OCI-LY1 (cell line): ENCODE results near the gene RNF141.

ENCODE experiments used
- H2AFZ ChIP-seq: fragments of 200-600 bp; sonication (generic), shearing (Covaris generic); 2 replicates; pipeline ENCODE4 v1.6.0; 2014; ENCODE audit warnings: antibody characterized with exemption, mild to moderate bottlenecking, low read length
- H3F3A ChIP-seq: fragments of 200-600 bp; sonication (generic), shearing (Covaris generic); 2 replicates; pipeline ENCODE4 v1.6.0; 2014; ENCODE audit warnings: mild to moderate bottlenecking, antibody characterized with exemption, low read length, moderate library complexity; ENCODE audit not compliant: insufficient read depth
- H3K27ac ChIP-seq: fragments of 200-600 bp; sonication (generic); 2 replicates; pipeline ENCODE4 v1.5.1; 2014; ENCODE audit warnings: low read length, mixed run types, mild to moderate bottlenecking, low read depth; ENCODE audit not compliant: poor library complexity, severe bottlenecking
- H3K27me3 ChIP-seq: fragments of 200-600 bp; sonication (generic); 2 replicates; pipeline ENCODE4 v1.6.0; 2014; ENCODE audit warnings: antibody characterized with exemption, mild to moderate bottlenecking, low read length, moderate library complexity; ENCODE audit not compliant: insufficient read depth
- H3K36me3 ChIP-seq: fragments of 200-600 bp; sonication (generic); 2 replicates; pipeline ENCODE4 v1.6.1; 2014; ENCODE audit warnings: mild to moderate bottlenecking, antibody characterized with exemption, low read length, moderate library complexity, mixed read lengths; ENCODE audit not compliant: insufficient read depth
- H3K4me1 ChIP-seq: fragments of 200-600 bp; sonication (generic); 2 replicates; pipeline ENCODE4 v1.5.1; 2014; ENCODE audit warnings: mild to moderate bottlenecking, low read length, moderate library complexity; ENCODE audit not compliant: insufficient read depth, severe bottlenecking
- H3K4me2 ChIP-seq: fragments of 200-600 bp; sonication (generic), shearing (Covaris generic); 2 replicates; pipeline ENCODE4 v1.6.1; 2014; ENCODE audit warnings: low read length
- H3K4me3 ChIP-seq: fragments of 200-600 bp; sonication (generic); 2 replicates; pipeline ENCODE4 v1.5.1; 2014; ENCODE audit warnings: low read length, low read depth, mild to moderate bottlenecking, mixed read lengths; ENCODE audit not compliant: poor library complexity, severe bottlenecking
- H3K79me2 ChIP-seq: fragments of 200-600 bp; shearing (Covaris generic); 2 replicates; pipeline ENCODE4 v1.6.1; 2016; ENCODE audit warnings: mixed run types, low read length, mixed read lengths; ENCODE audit not compliant: insufficient read depth
- H3K9ac ChIP-seq: fragments of 200-600 bp; sonication (generic), shearing (Covaris generic); 2 replicates; pipeline ENCODE4 v1.6.1; 2014; ENCODE audit warnings: mild to moderate bottlenecking, low read length, mixed read lengths
- H3K9me2 ChIP-seq: fragments of 200-600 bp; sonication (generic), shearing (Covaris generic); 2 replicates; pipeline ENCODE4 v1.6.1; 2014; ENCODE audit warnings: low read depth, mild to moderate bottlenecking, low read length, mixed read lengths
- H3K9me3 ChIP-seq: fragments of 200-600 bp; shearing (Covaris generic); 2 replicates; pipeline ENCODE4 v1.6.1; 2014; ENCODE audit warnings: low read length, mixed read lengths
- H4K20me1 ChIP-seq: fragments of 200-600 bp; sonication (generic), shearing (Covaris generic); 2 replicates; pipeline ENCODE4 v1.6.0; 2016; ENCODE audit warnings: mild to moderate bottlenecking, low read length; ENCODE audit not compliant: insufficient read depth
- EZH2 ChIP-seq: fragments of 200-600 bp; sonication (generic), shearing (Covaris generic); IDR thresholded peaks from 2 replicates; pipeline ENCODE4 v1.8.0; 2017; ENCODE audit warnings: borderline replicate concordance, mixed run types, mild to moderate bottlenecking, antibody characterized with exemption, low read length, moderate library complexity, mixed read lengths
- TF ChIP-seq, protein P1 (sequence below): fragments of 200-600 bp; sonication (generic), shearing (Covaris generic); IDR thresholded peaks from 2 replicates; pipeline ENCODE4 v1.5.1; 2017; ENCODE audit warnings: mild to moderate bottlenecking, antibody characterized with exemption, low read length, moderate library complexity, mixed read lengths

The RNF141 gene

DNA sequence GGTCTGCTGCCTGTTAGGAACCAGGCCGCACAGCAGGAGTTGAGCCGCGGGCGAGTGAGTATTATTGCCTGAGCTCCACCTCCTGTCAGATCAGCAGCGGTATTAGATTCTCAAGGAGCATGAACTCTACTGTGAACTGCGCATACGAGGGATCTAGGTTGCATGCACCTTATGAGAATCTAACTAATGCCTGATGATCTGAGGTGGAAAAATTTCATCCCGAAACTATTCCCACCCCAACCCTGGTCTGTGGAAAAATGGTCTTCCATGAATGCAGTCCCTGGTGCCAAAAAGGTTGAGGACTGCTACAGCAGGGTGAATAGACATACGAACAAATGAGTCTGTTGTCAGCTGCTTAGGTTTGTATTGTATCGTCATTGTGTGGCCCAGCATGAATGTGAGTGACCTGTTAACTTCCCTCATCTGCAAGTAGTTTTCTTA lies 29.8 kb downstream of the RNF141 start:
- TF ChIP-seq EZH2, result no peak
- TF ChIP-seq, protein P1, sequence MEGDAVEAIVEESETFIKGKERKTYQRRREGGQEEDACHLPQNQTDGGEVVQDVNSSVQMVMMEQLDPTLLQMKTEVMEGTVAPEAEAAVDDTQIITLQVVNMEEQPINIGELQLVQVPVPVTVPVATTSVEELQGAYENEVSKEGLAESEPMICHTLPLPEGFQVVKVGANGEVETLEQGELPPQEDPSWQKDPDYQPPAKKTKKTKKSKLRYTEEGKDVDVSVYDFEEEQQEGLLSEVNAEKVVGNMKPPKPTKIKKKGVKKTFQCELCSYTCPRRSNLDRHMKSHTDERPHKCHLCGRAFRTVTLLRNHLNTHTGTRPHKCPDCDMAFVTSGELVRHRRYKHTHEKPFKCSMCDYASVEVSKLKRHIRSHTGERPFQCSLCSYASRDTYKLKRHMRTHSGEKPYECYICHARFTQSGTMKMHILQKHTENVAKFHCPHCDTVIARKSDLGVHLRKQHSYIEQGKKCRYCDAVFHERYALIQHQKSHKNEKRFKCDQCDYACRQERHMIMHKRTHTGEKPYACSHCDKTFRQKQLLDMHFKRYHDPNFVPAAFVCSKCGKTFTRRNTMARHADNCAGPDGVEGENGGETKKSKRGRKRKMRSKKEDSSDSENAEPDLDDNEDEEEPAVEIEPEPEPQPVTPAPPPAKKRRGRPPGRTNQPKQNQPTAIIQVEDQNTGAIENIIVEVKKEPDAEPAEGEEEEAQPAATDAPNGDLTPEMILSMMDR, result no peak
- no peak overlapping the region for H3K4me2 ChIP-seq

DNA sequence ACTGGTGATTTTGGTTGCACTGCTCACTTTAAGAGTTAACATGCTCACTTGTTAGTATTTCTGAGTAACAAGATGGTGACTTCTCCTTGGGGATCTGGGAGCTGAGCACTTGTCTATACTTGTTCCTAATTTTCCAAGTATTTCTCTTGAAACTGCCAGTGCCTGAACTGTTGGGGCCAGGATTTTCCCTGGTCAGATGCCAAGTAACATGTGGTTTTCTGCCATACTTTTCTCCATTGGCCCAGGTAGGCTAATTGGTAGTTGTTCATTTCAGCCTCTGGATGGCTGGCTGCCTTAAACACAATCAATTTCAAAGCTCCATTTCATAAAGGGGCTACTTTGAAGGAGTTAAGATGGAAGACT lies 35.0 kb downstream of the RNF141 start:
- Histone ChIP-seq H3K79me2 (no peaks in the 10 kb centered on the region), H3K4me3 (no peak overlapping the region), H3K9me3 (no peaks in the 10 kb centered on the region), H3K4me2 (no peak overlapping the region), H3K36me3 (peaks cover 52% of the 10 kb centered on the region; the same call in 1 of the 2 replicates), H2AFZ (no peak overlapping the region), H3K4me1 (no peaks in the 10 kb centered on the region), H3K27ac (no peak overlapping the region), H3K9me2 (no peaks in the 10 kb centered on the region), H4K20me1 (no peaks in the 10 kb centered on the region), H3F3A (no peaks in the 10 kb centered on the region), H3K27me3 (no peaks in the 10 kb centered on the region), H3K9ac (no peak overlapping the region)
- TF ChIP-seq, protein P1, result no peak
- no peak for TF ChIP-seq EZH2

More for the DNA sequence above, 29.8 kb downstream of the RNF141 start:
- H3K9ac ChIP-seq, result no peak overlapping the region
- H3K79me2 ChIP-seq, result no peaks in the 10 kb centered on the region
- no peaks in the 10 kb centered on the region for H3K9me2 ChIP-seq
- H3K27me3 ChIP-seq, result no peaks in the 10 kb centered on the region
- H3K9me3 ChIP-seq, result no peaks in the 10 kb centered on the region
- H4K20me1 ChIP-seq, result no peaks in the 10 kb centered on the region
- H3K4me1 ChIP-seq, result no peaks in the 10 kb centered on the region
- no peak overlapping the region for H3K4me3 ChIP-seq
- H3F3A ChIP-seq, result peaks cover 3% of the 10 kb centered on the region; the same call in 1 of the 2 replicates
- H3K36me3 ChIP-seq, result peaks cover 34% of the 10 kb centered on the region; the same call in 1 of the 2 replicates
- no peak overlapping the region for H3K27ac ChIP-seq
- no peak overlapping the region for H2AFZ ChIP-seq

DNA sequence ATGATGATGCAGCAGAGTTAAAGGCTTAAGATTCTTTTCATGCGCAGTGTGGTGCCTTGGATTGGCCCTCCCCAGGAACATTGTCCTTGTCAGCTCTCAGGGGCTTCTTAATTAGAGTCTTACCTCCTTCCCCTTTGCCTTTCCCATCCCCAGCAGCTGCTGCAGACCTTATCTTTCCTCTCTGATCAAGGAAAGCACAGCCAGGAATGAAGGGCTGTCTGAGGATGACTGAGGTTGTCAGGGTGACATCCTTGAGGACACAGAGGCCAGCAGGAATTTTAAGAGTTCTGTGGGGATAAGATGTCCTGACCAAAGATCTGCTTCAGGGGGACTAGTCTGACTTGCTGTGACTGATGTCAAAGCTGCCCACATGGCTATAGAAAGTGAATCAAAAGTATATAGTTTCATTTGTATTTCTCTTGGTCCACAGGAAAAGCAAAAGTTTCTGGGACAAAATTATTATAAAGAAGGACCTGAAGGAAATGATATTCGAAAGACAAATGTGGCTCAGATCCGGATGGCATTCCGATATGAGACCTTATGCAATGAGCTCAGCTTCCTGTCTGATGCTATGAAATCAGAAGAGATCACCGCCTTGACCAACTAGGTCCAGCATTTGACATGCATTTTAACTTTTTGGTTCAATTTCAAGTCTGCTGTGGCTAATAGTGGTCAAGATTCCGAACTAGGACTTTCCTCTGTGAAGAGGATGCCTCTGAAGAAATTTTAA lies 35.5 kb downstream of the RNF141 start:
- Histone ChIP-seq H3K9me2 (no peaks in the 10 kb centered on the region), H3K9me3 (no peaks in the 10 kb centered on the region), H4K20me1 (no peaks in the 10 kb centered on the region), H3K27ac (no peak overlapping the region), H3K36me3 (peaks cover 52% of the 10 kb centered on the region; the same call in 1 of the 2 replicates), H3K4me1 (no peaks in the 10 kb centered on the region), H3K4me2 (no peak overlapping the region), H3F3A (no peaks in the 10 kb centered on the region), H3K4me3 (no peak overlapping the region), H3K9ac (no peak overlapping the region), H2AFZ (no peak overlapping the region), H3K79me2 (no peaks in the 10 kb centered on the region), H3K27me3 (no peaks in the 10 kb centered on the region)
- TF ChIP-seq, protein P1, result no peak
- TF ChIP-seq EZH2, result no peak
